ENCODE data around the gene GKN2.

GKN2 gene, protein sequence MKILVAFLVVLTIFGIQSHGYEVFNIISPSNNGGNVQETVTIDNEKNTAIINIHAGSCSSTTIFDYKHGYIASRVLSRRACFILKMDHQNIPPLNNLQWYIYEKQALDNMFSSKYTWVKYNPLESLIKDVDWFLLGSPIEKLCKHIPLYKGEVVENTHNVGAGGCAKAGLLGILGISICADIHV

DNA sequence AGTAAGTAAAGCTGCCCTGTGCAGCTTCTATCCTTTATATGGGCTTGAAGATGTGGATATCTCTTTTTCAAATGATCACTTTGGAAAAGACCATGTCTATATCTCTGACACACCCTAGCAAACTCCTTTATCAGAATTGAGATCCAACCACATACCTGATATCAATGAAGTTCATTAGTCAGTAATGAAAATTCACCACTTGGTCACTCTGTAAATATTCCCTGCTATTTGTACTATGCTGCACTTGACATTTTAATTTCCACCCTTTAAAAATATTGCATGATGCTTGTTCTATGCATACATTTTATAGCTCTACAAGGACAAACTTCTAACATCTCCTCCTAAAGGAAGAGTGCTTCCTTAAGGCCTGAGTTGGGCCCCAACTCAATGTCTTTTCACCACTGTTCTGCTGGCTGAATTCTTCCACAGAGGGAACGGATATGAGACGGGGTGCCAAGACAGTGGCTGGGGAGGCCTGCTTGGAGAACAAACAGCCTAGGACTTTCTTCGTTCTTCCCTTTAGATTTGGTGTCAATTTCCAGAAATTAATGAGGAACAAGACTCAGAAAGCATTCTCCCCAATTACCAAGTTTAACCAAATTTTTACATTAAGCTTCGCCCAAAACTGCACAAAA lies at the start of gene GKN2:
Gene GKN2, minus strand, starts transcription at position 7 of the 635 bp plus-strand sequence. CDS start 32 bp downstream, outside the sequence.
- no peak for DNase-seq

DNA sequence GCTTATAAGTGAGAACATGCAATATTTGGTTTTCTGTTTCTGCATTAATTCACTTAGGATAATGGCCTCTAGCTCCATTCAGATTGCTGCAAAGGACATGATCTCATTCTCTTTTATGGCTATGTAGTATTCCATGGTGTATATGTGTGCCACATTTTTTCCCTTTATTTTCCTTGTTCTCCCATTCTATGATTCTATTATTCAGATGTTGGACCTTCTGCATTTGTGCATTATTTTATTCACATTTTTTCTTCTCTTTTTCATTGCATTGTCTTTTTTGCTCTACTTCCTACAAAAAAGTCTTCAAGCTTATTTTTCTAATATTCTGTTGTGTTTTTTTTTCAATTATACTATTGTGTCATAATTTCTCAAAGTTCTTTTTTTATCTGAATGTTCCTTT lies 49.2 kb upstream of the GKN2 start:
- no peak for DNase-seq

DNA sequence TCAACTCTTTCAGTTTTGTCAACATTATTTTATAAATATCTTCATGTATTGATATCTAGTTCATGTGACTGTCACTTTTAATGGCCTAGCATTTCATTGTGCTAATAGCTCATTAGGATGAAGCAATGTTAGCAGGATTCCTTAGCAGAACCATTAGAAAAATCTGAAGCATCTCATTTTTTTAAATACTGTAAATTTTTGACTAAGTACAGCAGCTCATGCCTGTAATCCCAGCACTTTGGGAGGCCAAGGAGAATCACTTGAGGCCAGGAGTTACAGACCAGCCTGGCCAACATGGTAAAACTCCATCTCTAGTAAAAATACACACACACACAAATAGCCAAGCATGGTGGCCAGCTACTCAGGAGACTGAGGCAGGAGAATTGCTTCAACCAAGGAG lies 44.7 kb upstream of the GKN2 start:
- DNase-seq = no peak

DNA sequence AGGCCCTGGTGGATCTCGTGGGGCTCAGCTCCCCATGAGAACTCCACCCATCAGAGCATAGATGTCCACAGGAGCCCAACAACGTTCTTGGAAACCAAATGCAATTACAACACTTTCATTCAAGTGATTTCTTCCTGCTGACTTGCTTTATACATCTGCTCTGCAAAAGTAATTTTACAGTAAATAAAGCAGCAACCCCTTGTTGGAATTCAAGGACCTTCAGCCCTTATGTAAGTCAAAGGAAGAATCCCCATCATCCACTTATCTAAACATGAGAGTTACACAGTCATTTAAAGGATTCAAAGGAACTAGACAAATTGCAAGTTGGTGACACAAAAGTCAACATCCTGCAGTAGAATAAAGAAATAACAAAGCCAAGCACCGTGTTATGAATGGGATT lies 43.2 kb upstream of the GKN2 start:
- DNase-seq = no peak

DNA sequence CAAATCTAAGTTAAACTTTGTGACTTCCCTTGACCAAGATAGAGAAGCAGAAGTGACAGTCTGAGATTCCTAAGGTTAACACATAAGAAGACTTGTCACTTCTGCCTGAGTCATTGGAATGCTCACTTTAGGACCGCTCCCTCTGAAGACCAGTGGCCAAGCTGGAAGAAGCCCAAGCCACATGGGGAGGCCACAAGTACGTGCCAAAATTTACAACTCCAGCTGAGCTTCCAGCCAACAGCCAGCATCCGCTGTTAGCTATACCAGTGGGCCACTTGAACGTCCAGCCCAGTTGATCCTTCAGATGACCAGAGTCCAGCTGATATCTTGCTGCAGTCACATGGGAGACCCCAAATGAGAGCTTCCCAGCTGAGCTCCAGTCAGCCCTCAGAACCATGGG lies 42.2 kb upstream of the GKN2 start:
- no peak for DNase-seq

DNA sequence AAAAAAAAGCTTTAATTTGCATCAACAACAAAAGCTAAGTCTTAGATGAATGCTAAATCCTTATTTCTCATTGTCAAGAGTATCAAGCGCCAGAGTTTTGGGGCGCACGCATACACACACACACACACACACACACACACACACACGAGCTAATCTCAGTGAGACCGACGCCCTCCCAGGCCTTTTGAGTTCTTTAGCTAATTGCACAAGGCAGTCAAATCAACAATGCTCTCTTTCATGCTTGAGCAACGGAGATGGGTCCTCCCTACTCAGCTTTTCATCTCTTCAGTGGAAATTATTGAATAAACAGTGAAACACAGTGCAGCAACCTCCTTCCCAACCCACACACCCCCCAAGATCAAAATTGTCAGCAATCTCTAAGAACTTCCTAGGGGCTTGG lies 41.0 kb upstream of the GKN2 start:
- DNase-seq = no peak

DNA sequence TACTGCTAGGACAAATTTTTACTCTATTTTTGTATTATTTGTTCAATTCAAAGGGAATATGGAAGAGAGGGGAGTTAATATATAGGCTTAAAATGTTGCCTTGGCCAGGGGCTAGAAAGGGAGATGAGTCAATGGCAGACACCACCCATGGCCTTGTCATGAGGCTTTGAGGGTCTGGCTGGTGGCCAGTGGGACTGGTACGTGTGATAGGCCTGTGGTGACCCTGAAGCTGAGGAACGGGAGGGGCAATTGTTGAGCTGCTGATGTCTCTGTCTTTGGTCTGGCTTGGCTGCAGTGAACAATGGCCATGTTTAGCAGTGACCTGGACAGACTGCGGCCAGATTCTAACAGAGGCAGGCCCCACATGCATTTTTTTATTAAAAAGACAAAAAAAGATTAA lies 40.2 kb upstream of the GKN2 start:
- no peak for DNase-seq

DNA sequence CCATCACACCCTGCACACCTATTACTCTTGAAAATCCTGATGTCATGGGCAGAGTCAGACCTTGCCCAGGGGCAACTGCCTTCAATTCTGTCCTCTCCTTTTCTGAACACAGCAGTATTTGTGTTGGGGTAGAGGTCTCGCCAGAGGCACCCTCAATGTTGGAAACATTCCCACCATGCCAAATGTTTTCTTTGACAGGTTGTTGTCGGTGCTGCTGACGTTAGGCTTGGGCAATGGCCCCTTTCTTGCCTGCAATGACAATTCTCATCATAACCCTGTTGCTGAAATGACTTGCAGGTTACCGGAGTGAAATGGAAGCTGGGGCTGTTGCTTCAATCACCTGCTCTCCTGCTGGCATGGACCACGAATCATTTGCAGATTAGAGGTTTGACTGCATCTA lies 39.6 kb upstream of the GKN2 start:
- DNase-seq = no peak

DNA sequence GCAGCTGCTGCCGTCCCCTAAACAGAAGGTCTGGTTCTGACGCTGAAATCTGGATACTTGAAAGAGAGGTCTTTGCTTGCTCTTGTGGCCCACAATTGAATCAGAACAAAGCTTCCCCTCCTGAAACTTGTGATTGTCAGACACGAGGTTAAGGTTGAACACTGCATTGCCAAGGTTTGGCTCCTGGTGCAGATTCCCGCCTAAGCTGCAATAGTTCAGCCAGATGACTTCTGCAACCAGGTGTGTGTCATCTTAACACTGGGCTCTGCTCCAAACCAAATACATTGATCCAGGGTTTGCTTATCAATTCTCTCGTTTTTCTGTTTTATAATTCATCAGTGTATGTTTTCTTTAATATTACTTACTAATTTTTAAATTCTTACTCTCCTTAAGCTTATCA lies 36.3 kb upstream of the GKN2 start:
- DNase-seq = no peak

DNA sequence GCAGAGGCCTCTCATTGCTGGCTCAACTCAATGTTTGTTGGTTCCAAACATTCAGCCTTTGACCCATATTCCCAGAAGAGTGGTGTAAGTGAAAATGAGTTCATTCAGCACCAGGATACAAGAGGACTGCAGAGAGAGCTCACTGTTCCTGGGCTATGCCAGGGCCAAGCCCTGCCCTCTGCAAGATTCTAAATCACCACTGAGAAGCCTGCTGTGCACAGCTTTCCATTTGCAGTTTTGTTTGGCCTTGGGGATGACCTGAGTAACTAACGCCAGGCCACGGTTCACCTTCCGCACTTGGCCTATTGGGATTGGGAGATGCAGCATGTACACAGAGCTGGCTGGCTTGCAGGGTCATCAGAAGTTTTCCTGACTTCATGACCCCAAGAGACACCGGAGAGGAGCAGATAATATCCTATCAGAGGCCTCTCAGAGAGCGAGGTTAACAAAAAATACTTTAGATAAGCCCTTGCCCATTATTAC lies 34.4 kb upstream of the GKN2 start:
- DNase-seq = no peak

DNA sequence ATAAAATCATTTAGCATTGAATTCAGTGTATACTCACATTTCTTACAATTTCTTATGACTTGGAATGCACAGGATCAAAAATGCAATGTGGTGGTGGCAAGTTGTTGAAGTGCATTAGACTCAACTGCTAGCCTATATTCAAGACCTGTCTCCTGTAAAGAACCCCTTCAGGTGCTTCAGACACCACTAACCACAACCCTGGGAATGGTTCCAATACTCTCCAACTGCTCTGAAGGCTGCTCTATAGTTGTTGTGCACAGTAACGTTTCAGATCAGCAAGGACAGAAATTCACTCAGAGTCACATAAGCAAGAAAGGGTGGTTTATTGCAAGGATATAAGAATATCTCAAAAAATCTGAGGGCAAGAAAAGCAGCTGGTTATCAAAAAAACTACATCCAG lies 28.3 kb upstream of the GKN2 start:
- peak; percentile 23 for DNase-seq

DNA sequence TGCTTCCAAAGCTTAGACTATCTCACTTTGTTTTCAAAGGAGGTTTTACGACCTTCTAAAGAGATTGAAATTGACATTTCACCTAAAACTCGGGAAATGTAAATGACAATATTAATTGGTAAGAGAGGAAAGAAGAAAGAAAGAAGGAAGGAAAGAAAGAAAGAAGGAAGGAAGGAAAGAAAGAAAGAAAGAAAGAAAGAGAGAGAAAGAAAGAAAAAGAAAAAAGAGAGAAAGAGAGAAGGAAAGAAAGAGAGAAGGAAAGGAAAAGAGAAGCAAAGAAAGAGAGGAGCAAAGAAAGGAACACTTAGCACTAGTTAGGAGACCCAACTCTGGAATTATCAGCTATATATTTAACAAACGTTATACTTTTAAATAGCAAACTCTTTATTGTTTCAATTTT lies 25.4 kb upstream of the GKN2 start:
- DNase-seq = no peak

DNA sequence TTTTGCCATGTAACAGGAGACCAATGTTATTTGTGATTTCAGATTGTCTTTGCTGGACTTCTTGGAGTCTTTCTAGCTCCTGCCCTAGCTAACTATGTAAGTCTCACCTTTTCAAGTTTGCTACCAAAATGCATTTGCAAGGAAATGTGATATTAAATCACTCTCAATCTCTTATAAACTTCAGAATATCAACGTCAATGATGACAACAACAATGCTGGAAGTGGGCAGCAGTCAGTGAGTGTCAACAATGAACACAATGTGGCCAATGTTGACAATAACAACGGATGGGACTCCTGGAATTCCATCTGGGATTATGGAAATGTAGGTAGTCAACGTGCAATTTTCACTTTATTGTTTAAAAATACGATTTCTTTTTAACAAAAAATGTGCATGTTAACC lies 24.8 kb upstream of the GKN2 start:
- no peak for DNase-seq

DNA sequence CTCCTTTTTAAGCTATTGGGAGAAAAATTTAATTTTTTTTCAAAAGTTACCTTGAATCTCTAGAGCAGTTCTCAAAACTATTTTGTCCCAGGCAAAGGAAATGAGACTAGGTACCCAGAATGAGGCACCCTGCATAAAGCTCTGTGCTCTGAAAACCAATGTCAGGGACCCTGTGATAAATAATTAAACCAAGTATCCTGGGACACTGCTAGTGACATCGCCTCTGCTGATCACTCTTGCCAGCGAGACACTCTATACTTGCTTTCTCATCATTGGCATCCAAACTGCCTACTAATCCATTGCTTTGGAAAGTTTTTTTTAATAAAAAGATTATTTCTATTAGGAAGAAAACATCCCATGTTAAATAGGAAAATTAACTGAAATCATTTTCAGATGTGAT lies 23.2 kb upstream of the GKN2 start:
- no peak for DNase-seq

DNA sequence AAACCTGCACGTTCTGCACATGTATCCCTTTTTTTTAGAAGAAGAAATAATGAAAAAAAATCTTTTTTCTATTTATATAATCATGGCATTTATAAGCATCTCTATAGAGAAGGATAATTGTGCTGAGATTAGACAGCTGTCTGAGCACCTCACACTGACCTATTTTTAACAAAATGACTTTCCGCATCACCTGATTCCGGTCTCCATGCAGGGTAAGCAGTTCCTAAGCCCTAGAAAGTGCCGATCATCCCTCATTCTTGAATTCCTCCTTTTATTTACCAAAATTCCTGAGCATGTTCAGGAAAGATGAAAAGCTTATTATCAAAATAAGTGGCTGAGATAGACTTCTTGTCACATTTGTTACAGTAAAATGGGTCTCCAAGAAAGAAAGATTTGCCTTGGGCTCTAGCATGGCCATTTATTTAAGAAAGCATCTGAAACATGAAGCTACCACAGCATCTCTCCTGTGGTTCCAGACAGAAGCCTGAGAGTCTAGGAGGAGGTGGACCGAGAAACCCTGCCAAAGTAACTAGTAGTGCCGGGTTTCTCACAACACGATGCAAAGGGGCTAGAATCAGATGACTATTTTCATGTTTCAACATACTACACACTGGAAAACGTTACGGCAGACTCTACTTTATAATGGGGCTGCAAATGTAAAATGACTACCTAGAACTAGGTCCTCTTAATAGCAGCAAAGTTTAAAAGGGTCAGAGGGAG lies 22.4 kb upstream of the GKN2 start:
- DNase-seq = no peak

DNA sequence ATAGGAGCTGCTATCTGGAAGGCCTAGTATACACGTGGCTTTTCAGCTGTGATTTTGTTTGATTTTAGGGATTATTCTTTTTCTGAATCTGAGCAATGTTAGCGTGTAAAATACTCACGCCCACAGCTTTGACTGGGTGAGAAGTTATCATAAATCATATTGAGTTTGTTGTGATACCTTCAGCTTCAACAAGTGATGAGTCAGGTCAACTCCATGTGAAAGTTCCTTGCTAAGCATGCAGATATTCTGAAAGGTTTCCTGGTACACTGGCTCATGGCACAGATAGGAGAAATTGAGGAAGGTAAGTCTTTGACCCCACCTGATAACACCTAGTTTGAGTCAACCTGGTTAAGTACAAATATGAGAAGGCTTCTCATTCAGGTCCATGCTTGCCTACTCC lies 21.6 kb upstream of the GKN2 start, which contains the start of gene GKN1:
Gene GKN1, plus strand, starts transcription at position 386 of the 400 bp plus-strand sequence. CDS start 42 bp downstream, outside the sequence.
- no peak for DNase-seq

DNA sequence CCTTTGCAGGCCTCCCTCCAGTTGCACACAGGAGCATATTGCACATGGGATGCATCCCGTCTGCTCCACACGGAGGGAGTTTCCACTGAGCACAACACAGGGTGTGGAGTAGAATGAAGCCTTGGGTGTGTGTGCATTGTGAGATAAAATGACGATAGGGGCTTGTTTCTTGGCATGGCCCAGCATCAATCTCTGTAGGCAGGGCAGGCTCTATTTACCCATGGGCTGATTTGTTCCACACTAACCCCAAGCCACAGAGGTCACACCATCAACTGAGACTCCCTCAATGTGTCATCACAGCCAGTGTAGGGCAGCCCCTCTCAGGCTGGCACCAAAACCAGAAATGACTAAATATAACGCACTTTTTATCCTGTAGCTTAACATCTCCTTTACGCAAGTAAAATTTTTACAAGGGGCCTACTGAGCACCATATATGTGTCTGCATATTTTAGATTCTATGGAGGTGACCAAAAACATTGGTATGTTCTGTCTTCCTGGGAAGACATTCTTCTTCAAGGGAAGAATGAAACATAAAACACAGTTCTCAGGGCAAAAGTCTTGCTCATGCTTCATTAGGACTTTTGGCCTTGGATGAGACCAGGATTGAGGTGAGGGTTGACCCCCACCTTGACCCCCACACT lies 19.0 kb upstream of the GKN2 start:
- no peak for DNase-seq

DNA sequence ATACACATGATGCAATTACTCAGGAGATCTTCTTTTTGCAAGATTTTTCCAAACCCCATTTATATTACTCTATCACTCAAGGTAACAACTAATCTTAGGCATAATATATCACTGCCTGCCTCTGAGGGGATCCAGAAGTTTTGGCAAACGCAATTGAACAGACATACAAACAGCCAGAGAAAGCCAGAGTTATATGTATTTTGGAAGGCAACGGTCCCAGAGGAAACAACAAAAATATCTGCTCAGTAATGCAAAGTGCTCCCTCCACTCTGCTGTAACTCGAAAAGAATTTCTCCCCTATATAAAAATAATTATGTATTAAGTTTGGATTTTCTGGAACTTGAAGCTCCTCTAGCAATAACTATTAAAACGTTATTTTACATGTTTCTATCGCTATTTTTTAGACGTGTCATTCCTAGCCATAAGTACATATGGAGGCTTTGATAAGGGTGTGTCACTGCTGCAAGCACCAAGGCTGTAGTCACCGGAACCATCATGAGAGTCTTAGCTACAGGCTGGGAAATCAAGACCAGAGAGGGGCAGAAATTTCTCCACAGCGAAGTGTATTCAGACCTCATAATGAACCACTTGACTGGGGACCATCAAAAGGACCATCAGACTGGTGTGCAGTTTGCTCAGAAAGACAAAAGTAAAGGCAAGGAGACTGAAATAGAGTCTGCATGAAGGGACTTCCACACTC lies 18.0 kb upstream of the GKN2 start:
- no peak for DNase-seq

DNA sequence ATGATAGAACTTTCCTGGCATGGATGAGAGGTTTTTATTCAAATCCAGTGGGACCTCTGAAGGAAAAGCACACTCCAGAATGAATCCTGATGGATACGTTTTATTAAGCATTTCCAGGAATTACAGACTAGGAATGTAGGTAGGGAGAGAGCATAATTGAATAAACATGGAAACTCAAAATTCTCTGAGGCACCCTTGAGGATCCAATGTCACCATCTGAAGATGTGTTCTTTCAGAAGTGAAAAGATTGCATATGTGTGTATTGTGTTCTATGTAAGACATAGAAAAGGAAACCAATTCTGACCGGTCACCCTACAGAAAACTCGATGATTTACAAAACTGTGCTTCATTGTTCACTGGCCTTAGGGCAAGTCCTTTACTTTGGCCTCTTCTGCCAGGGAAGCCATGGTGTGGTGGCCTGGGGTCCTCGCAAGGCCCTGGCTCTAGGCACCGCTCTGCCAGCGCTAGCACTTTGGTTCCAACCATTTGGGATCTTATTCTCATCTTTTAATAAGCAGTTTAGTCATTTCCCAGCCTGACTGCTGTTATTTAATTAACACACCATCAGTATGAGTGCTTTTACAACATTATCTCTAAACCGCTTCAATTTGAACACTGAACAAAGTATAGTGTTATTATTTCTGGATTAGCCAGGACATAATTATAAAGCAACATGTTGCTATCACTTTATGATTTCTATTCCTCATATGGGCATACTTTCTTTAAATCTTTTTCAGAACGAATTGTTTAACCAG lies 17.2 kb upstream of the GKN2 start:
- DNase-seq = no peak

DNA sequence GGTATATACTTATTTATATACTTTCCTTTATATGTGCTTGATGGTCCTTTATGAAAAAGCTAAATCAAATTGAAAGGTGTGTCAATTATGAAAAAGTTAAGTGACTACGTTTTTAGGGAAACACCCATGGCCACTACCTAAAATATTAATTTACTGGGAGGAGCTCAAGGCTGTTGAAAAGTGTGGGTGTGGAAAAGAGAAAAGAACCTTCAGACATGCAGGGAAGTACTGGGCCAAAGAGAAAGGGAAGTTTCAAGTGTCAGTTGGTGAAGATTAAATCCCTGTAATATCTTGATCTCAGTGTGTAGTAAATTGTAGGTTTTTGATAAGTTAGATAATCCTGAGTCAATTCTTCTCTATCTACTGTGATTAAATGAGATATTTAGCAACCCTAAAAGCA lies 15.5 kb upstream of the GKN2 start:
- DNase-seq = no peak

DNA sequence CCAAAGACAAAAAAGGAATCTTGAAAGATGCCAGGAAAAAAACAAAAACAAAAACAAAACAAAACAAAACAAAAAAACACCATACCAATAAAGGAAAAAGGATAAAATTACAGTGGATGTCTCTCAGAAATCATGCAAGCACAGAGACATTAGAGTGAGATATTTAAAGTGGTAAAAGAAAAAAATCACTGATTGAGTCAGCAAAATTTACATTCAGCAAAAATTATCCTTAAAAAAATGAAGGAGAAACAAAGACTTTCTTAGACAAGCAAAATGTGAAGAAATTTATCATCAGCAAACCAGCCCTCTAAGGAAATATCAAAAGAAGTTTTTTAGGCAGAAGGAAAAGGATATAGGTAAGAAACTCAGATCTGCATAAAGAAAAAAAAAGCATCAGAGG lies 11.6 kb upstream of the GKN2 start:
- DNase-seq = no peak

DNA sequence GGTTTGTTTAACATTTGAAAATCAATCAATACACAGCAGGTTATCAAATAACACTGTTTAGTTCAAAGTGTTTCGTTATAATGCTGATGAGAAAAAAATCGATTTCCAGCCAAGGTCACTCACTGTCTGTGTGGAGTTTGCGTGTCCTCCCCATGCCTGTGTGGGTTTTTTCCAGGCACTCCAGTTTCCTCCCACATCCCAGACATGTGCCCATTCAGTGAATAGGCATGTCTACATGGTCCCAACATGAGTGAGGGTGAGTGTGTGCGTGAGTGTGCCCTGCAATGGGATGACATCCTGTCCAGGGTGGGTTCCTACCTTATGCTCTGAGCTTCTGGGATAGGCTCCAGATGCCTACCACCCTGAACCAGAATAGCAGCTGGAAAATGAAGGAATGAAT lies 8.7 kb upstream of the GKN2 start:
- no peak for DNase-seq

All from NCI-H2107 (cell line).